Measurements from ENCODE around the gene DCLK1.
A peak's percentile ranks its signal among the peaks of the same experiment; 100 is the strongest.

DCLK1 gene

DNA sequence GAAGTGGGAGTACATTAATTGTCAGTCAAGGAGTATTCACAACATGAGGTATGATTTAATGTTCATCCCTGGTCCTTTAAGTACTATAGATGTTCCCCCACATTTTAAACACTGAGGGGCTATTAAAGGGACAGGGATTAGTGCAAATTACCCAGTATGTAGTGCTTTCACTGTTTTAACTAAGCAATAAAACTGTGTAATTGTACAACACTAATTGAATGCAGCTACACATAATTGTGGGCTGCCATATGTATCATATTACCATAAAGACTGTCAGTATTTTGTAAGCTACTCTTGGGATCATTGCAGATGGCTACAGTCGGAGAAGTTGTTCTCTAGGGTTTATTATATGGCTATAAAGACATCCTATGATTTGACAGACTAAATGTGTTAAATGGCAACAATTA, 316.6 kb downstream of the DCLK1 start:
- DNase-seq: no peak

DNA sequence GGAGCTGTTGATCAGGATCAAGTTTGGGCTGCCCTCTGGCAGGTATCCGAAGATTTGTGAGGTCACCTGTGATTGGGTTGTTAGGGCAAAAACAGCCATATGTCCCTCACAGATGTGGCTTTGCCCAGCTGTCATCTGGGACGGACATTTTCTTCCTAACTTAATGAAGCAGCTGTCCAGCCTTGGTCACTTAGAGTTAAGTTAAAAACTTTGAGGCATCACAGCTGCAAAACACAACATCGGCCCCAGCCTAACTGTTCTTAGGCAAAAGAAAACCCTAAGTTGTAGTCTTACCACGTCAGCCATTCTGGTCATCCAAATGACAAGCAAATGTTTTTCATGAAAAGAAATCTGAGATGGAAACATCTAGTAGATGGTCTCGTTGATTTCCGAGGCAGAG, 318.4 kb downstream of the DCLK1 start:
- no peak for DNase-seq

DNA sequence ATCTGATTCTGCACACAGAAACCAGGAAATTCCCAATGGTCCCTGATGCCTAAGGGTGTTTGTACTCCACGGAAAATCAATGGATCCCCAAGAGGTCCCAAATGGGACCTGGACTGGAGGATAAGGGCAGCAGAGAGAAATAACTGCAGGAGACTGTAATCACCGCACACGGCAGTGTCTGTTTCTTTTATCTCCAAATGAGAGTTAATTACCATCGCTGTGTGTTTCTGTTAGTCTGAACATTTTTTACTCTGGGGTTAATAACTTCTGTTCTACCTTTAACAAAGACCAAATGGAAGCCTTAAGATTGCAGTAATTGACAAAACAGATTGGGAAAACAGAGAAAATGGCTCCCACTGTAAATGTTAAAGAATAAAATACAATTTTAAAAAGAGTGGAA, 320.9 kb downstream of the DCLK1 start:
- no peak for DNase-seq

DNA sequence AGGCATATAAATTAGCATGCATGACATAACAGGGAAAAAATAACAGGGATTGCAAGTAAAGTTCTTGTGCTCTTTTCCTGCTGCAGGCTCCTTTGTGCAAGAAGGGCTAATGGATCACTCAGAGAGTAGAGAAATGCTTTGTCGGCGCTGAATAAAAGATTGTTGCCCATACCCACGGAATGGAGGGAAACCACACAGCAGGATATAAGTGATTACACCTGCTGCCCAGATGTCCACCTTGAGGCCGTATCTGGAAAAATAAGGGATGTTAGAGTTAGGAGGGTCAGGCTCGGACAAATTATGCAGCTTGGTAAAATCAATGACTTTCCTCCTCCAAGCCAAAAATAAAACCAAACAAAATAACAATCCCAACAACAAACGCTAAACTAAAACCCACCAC, 322.3 kb downstream of the DCLK1 start:
- no peak for DNase-seq

DNA sequence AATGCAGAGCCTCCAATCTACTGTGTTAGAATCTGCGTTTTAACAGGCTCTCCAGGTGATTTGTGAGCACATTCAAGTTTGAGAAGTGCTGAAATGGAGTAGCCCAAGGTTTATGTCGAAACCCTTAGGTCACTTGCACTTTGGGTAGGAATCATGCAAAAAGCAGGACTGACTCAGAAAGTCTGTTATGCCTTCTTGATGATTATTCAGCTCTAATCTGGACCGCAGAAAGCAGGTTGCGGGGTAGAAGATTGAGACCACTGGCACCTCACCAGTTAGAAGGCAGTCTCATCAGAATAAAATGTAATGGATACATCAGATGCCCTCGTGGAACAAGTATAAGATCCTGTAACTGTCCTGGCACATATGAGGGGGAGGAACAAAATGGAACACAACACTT, 326.3 kb downstream of the DCLK1 start:
- no peak for DNase-seq

DNA sequence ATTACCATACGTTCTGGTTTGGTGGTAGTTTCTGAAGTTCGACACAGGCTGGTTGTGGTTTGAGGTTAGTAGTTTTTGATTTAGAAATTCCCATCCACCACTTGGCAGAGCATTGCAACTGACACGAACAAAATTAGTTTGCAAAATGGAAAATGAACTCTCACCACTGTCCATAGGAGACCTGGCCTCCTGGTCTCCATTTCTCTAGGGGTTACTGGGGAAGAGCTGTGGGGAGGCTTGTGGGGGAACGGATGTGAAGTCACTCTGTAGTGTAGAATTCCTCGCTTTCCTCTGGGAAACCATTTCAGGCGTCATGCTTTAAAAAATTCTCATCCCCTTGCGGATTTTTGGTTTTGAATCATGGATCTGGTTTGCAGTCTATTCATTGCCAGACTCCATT, 333.2 kb downstream of the DCLK1 start:
- DNase-seq: no peak

DNA sequence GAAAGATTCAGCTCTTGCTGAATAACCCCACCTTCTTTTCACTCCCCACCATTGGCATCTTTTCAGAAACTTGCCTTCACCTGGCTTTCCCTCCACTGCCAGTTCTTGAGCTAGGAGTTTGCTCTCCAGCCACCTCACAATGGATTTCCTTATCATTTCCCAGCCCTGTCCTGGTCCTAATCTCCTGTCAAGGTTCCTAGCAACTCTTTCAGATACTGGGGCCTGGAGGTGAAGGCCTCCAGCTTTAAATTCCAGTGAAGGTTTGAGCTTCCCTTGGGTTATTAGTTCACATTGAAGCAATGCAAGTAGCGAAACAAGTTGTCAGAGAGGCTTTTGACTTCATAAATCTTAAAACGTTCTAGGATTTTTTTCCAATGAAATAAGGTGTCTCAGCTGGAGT, 333.9 kb downstream of the DCLK1 start:
- DNase-seq: no peak

DNA sequence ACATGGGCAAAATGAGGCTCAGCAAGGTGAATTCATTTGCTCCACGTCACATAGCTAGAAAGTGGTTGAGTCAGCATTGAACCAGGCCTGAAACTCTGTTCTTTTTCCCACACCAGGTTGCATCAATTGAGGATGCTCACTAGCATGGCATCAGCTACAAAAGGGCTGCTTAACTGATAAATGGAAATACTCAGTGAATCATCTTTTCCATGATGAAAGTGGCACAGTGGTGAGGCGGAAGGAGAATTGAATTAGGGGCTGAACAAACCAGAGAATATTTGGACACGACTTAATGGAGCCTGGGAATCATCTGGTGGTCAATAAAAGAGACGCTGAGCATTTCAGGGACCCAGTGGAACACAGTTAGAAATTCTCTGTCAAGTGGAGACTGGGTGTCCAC, 334.6 kb downstream of the DCLK1 start:
- DNase-seq: no peak

DNA sequence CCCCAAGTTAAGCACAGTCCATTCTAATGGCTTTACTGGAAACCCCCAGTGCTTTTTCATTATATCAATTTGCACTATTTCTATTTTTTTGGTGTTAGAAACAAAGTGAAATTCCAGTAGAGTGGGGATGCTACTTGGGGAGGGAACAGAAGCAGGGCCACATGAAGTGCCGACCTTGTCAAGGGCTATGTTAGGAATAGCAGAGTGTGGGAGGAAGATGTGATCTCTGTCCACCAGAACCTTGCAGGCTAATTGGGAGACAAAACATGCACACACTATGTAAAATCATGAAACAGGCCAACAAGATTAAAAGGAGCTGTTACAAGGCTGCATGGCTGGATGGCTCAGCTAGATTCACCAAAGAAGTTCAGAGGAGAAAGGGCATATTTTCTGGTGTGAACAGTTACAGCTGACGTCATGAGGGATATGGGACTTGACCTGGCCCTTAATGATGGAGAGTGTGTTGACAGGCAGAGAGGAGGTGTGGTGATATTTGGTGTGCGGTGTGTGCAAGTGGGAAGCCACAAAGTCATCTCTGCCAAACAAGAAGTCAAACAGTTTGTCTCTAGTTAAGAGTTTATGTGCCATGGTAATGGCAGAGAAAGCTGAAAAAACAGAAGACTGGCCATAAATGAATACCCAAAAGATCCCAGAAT, 336.3 kb downstream of the DCLK1 start:
- no peak for DNase-seq

DNA sequence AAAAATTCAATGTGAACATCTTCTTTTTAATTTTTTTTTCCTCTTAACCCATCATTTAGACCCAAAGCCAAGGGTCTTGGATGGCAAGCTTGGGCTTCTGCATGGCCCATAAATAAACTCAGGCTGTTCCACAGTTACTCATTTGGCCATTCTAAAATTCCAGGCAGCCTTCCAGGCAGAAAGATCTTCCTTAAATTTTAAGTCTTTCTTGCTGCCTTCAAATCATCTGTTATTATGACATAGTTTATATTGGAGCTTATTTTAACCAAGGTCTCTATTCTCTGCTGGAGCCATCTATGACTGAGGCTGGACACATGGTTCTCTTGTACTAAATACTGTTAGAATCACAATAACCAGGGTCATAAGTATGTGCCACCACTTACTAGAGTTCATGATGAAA, 337.4 kb downstream of the DCLK1 start:
- no peak for DNase-seq

DNA sequence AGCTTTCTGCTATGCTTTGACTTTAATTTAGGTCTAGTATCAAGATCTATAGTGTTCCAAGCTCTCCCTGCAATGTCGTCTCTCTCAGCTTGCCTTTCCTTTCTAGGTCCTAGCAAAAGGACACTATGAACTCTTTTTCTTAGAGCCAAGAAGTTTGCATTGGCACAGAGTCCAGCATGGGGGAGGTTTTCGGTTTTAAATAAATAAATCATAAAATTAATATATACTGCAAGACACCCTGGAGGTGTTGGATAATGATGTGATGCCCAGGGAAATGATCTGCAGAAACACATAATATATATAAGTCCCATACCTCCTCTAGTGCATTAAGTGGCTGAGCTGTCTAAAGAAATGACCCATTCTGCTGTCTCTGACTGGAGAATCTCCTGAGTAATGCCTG, 338.3 kb downstream of the DCLK1 start:
- DNase-seq: no peak

DNA sequence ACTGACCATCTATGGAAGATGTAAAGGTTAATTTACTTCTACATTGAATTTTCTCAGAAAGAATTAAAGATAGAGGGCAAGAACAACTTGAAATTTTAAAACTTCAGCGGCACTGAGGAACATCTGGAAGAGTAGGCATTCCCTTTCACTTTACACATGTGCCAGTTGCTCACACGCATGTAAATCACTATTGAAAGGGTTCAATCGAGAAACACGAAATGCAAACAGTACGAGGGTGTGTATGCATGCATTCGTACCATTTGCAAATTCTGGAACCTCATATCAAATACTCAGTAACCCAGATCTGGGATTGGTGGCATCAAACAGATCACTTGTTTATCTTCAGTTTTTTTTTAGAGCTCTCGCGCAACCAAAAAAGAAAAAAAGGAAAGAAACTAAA, 339.2 kb downstream of the DCLK1 start:
- DNase-seq: no peak

DNA sequence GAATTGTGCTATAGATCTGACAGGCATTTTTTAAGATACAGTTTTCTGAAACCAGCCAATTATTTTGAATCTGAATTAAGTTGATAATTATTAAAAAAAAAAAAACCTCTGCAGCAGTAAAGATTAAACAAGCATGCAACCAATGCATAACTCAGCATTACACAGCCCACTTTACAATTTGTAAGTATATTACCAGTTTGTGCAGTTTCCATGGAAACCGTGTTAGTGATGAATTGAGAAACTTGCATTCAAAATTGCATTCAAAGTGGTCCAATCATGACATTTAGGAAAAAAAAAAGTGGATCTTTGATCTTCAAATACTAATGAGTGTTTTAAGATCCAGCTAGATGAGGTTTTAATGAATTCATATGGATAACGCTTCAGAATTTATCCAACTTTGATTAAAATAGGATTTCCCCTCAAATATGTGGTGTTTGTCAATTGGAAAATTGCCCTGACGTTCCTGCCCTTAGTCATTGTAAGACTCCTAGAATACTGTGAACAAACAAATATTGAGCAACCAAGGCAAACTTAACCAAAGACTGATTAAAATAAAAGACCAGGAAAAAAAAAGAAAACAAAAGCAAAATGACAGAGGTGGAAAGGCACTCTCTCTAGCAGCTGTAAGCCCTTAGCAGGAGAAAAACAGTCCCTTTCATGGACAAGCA, 339.9 kb downstream of the DCLK1 start:
- no peak for DNase-seq

DNA sequence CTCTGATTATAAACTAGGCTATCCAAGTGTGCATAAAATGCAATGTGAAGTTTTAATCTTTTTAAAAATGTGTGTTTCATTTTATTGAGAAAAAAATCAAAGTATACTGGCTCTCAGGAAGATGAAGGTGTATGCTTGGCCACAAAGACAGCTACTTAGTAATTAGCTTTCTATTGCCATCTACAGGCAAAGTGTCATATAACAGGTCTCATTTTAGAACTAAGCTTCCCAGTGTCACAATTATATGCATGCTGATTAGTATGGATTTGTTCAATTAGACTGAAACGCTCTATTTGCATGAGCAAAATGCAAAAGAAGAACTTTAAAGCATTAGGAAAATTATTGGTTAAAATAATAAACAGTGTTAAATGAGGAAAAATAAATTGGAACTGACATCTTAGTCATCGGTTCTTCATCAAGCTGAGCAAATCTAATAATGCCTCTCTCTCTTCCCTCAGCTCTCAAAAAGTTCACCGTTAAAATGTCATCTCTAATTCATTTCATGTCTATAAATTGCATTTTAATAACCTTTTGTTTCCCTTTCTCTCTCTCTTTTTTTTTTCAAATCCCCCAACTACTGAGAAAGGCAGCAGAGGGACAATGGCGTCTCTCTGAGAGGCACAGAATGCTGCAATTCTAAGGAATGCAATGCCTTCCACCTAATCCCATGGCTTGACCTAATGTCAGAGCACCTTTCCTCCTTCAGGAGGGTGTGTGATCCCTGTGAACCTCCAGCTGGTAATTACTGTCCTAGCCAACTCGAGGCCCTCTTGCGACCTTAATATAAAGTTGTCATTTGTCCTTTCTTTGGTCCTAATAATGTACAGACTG, 341.6 kb downstream of the DCLK1 start:
- DNase-seq: peak in 1 of 2 experiments; percentile 35

DNA sequence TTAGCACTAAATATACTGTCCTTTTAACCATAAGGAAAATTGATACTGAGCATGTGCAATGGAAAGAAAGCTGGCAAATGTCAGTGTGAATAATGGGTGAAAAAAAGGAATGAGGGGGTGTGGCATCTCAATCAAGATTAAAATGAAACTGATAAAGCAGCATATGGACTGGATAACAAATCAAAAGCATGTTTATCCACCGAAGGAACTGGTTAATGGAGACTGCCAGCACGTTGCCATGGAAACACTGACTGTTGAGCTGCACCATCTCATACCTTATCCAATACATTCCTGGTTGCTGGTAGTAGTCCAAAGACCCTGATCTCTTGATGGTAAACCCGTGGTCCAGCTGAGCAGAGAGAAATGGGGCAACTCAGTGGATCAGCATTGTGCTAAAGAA, 343.2 kb downstream of the DCLK1 start:
- DNase-seq: no peak

DNA sequence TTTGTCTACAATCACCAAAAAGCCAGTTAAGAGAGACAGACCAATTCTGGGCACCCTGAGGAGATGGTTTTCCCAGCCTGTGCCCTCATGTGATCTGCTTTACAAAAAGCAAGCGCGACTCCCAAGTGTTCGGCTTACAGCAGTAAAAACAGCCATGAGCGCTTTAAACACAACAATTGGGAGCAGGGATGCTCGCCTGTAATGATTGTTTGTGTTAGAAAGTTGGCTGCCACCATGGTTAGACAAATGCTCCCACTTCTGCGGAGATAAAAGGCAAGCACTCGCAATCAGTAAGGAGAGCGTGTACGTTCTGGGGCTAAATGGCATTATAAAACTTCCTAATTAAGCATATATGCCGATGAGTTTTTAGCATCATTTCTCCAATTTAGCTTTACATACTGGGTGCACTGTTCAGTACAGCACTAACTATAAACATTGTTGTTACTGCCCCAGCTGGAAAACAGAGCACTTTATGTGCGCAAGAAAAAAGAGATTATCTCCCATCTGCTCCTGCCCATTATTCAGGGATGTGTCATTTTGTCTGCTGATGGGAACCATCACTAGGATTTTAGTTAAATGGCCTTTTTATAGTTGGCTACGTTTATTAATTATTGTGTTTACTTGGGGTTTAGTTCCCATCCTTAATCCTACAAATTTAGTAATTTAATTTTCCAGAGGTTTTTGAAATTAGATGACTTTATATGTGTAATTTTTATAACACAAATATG, 345.4 kb downstream of the DCLK1 start:
- no peak for DNase-seq

DNA sequence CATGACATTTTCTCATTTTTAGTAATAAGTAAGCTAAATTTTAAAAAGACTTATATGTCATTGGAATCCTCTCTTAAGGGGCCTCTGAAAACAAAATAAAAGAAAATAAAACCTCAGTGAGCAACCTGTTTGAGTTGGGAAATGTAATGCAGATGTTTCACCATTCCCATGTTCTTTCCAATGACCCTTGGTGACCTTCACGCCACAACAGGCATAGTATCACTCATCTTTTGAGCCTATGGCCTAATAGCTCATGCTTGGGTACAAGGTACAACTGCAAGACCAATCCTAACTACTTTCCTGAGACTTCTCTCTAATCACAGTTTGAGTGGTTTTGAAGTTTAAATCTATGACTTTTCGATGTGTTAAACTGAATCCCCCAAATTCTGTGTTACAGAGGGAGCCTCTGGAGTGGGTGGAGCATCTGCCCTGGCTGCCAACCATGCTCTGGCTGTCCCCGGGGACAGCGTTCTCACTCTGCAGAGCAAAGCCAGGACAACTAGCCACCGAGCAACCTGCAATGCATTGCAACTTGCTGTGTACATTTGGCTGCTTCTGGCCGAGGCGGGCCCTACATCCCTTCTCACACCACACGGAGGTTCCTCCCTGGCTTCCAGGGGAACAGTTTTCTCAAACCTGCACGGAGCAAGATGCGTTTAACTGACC, 346.8 kb downstream of the DCLK1 start:
- DNase-seq: no peak

DNA sequence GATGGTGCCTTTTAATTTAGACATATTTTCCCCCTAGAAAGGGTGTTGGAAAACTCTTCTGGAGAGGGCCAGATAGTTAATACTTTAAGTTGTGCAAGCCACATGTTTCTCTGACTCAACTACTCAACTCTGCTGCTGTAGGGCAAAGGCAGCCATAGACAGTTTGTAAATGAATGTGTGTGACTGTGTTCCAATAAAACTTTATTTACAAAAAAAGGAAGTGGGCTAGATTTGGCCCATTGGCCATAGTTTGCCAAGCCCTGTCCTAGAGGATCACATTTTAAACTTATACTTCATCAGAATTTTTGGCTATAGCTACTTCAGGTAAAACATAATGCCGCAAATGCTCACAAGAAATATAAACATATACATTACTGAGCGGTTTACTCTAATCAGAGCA, 348.4 kb downstream of the DCLK1 start:
- DNase-seq: no peak

DNA sequence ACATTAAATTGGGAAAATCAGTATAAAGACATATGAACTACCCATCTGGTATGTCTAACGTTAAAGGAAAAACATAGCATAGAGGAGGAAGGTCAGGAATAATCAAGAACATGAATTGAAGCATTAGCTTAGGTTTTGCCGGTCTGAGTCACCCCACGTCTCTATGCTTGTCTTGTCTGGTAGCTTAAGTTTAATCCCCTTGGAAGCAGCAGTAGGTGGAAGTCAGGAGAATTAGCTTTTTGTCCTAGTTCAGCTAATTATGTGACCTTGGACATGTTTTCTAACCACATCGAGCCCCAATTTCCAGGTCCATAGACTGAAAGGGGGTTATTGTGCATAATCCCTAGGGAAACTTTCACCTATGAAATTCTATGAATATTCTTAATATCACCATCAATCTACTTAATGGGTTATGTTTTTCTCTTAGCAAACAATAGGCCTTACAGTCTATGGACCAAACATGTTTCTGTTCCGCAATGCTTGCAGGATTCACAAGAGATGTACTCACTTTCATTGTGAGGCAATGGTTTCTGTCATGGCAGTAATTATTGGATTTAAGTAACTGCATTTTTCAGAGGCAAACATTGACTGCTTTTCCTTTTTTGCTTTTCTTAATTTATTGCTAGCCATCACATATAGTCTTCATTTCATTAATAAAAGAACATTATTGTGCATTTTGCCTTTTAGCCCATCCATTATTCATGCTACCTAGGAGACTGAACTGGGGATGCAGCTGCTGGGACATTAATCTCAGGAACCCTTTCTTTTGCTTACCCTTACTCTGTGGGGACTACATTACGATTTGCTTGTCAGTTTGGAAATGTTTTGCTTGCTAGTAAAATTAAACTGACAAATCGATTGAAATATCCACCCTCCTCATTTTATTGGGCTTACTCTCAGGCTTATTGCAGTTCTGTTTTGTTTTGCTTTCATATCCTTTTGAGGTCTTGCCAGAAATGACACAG, 349.9 kb downstream of the DCLK1 start:
- no peak for DNase-seq

DNA sequence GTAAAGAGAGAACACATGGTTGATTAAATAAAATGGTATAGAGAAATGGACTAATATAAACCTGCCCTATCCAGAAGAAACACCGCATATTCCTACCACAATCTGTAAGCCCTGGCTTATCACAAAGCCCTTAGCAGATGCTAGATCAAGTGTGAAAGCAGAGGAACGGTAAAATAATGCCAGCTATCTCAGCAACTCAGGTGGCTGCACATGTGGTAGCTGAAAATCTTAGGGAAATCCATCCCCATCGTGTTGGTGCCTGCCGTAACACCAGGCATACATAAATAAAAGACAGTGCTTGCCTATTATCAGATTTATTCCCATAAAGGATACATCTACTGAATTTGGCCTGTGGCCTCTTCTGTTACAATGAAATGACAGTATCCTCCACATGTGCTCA, 350.6 kb downstream of the DCLK1 start:
- DNase-seq: no peak

DNA sequence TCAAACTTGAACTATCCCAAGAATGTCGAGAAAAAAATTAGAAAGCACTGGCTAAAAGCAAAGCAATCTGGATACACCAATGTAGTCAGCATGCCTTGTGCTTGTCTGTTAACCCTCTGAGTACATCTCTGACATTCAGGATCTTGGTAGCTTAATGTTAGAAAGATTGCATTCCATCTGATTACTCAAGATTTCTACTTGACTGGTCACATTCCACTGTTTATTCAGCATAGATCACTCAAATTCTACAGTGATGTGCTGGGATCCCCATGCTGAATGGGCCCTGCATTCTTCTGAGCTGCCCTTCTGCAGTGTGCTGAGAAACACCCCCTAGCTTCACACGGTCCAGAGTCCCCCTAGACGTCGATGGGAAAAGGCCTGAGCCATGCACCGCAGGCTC, 359.3 kb downstream of the DCLK1 start:
- DNase-seq: no peak

All from cerebellar nuclear complex (tissue), 1 donor.